Stimulated activated naive CD4-positive, alpha-beta T cell treated with Interleukin-2 at 50 U/mL for 16 hours (primary cell): Measurements from ENCODE around the gene TSKS.

Experiments
- DNase-seq: peaks from one replicate; lab custom pipeline; 2025; lab: John Stamatoyannopoulos, UW

Gene TSKS, protein sequence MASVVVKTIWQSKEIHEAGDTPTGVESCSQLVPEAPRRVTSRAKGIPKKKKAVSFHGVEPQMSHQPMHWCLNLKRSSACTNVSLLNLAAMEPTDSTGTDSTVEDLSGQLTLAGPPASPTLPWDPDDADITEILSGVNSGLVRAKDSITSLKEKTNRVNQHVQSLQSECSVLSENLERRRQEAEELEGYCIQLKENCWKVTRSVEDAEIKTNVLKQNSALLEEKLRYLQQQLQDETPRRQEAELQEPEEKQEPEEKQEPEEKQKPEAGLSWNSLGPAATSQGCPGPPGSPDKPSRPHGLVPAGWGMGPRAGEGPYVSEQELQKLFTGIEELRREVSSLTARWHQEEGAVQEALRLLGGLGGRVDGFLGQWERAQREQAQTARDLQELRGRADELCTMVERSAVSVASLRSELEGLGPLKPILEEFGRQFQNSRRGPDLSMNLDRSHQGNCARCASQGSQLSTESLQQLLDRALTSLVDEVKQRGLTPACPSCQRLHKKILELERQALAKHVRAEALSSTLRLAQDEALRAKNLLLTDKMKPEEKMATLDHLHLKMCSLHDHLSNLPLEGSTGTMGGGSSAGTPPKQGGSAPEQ

DNA sequence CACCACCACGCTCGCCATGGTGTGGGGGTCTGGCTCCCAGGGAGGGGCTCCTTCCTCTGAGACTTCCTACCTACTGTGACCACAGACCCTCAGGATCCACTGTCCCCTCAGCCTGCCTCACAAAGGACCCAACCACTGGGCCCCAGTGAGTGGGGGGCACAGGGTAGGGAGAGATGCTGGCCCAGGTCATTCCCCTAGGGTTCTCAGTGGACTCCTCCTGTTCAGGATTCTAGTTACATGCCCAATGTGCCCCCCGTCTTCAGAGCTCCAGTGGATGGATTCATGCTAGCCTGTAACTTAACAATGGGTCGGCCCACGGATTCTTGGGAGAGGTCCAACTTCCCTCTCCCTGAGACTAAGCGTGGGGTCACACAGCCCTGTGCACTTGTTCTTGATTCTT, at the start of gene TSKS:
TSS of gene TSKS (minus strand) at position 77 of the 400 bp plus-strand sequence. CDS start at position 18, 59 bp downstream.
- no peak for DNase-seq

DNA sequence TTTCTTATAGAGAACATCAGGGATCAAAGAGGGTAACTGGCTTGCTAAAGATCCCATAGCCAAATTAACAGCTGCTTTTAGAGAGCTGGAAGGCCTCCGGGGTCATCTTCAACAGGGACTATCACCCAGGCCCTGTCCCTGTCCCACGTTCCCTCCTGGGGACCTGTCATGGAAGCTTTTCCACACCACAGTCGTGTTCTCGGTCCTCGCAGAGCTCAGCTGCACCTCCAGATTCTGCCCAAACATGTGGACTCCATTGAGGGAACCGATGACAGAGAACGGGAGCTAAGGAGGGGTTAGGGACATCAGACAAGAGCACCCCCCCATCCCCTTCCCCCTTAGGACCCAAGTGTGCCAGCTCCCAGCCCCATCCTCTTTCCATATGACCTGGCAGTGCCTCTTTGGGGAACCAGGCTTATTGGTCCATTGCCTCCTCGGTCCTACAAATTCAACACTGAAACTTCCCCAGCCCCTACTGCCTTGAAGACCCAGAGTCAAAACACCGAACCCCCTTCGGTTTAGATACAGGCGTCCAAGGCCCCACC, 49.4 kb upstream of the TSKS start:
- DNase-seq, result no peak

DNA sequence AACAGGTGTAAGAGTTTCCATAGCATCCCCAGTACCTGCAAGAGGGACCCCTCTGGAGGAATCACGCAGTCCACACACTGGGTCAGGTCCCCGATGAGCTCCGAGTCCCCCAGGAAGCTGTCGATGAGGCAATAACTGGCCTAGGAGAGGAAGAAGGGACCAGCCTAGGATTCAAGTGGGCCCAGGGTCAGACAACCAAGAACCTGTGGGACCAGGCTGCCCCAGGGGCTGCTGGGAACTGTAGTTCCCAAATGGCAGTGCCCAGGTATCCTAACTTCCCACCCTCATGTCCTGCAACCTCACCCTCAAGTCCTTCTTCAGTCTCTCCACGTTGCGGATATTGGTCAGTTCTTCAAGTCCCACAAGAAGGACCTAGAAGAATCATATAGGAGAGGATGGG, 48.2 kb upstream of the TSKS start:
- no peak for DNase-seq

DNA sequence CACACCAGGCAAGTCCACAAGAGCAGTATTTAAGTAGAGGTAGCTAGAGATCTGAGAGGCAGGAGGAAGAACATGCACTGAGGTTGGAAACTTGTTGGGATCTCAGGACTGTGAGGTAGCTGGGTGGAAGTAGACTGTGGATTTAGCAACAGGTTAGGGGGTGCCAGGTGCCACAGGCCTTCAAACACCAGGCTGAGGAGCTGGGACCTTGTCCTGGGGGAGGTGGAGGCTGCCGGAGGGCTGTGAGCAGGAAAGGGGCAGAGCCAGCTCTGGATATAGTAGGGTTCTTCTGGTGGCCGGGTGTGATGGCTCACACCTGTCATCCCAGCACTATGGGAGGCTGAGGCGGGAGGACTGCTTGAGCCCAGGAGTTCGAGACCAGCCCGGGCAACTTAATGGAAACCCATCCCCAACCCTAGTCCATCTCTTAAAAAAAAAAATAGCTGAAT, 46.9 kb upstream of the TSKS start:
- no peak for DNase-seq

DNA sequence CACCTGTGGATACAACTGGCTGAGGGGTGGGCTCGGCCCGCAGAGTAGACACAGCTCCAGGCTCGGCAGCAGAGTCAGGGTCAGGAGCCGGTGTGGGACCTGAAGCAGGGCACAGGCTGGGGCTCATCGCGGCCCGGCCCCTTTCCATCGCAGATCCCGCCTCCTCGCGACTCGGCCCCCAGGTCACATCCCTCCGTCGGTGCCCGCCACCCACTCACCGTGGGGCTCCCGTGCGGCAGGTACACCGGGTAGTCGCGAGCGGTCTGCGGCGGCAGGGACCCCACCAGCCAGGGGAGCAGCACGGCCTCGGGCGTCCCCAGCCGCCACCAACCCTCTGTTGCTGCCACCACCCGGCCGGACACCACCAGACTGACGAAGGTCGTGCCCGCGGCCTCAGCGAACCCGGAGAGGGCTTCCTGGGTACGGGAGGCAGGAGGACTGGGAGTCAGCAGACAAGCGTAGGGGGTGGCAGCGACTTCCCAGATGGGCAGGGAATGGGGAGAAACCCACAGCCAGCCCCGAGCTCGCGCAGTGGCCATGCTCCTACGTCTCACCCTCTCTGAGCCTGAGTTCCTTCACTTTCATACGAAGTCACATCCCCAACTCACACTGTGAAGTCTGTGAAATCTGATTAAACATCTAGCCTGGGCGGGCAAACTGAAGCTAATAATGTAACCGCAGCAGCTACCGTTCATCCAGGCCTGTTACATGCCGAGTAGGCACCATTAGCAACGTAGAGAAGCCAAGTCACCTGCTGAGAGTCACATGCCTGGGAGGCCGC, 46.2 kb upstream of the TSKS start:
- DNase-seq, result peak; percentile 53

DNA sequence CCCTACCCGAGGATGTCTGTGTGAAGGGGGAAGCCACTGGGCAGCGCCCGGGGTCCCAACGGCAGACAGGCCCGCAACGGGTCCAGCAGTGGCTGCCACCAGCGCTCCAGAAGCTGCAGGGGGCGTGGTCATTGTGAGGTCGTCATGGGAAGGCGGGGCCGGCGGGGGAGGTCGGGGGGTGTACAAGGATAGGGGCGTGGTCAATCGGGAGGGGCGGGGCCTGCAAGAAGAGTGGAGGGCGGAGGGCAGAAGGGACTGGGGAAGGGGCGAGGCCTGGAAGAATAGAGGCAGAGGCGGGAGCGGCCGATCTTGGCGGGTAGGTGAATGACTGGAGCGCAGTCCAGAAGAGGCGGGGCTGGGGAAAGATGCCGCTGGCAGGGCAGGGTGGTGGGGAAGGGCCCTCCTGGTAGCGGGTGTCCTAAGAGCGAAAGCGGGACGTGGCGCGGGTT, 45.6 kb upstream of the TSKS start:
- peak; percentile 82 for DNase-seq

DNA sequence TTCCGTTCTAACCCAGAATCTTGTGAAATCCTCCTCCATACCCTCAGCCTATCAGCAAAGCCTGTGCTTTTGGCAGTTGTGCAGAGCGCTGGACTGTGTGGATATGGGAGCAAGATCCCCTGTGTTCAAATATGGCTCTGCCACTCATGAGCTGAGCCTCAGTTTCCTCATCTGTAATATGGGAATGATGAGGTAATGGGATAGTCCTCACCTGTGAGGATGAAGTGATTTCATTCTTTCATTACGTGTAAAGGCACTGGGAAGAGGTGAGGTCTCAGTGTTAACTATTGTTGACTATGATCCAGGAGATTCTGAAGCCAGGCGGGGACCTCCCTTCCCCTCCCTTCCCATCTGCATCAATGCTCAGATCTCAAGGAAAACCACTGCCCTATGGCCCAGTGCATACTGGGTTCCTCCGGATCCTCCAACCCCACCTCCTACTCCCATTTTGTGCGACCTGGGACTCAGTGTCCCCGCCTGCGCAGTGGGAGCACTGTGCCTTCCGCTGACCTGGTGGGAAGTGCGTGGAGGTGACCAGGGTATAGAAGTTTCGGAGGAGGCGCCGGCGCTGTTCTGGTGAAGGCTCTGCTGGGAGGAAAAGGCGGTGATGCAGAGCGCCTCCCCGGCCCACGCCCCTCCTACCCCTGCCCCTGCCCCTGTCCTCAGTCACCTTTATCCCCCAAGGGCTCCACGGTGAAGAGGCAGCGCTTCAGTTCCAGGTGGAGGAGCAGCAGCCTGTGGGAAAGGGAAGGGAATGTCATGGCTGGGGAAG, 45.0 kb upstream of the TSKS start:
- no peak for DNase-seq

DNA sequence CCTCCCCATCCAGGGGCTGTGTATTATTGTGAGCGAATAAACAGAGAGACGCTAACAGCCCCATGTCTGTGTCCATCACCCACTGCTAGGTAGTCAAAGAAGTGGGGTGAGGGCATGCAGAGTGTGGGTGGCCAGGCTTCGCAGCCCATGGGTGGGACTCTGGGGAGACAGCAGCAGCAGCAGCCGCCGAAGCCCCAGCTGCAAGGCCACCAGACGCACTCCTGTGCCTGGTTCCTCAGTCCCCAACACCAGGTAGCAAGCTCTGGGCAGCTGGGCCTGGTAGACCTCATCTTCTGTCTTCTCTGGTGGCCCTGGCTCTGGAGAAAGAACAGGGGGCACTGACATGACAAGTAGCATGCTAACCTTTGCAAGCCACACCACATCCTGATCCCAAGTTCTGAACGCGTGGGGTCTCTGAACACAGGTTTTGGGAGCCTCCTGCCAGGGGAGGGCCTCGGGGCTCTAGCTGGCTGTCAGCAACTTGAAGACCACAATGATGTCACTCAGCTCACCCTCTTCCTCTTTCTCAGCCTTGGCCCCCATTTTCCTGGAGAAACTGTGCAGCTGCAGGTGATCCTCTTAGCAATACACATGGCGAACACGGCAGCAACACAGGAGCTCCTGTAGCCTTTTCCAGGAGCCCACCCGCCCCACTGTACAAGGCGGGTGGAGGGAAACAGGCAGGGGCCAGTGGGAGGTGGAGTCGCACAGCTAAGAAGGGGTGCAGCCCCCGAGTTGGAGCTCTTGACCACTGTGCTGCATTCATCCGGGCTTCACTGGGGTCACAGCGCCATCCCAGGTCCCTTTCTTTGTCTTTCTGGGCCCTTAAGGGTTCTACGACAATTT, 44.2 kb upstream of the TSKS start:
- no peak for DNase-seq

DNA sequence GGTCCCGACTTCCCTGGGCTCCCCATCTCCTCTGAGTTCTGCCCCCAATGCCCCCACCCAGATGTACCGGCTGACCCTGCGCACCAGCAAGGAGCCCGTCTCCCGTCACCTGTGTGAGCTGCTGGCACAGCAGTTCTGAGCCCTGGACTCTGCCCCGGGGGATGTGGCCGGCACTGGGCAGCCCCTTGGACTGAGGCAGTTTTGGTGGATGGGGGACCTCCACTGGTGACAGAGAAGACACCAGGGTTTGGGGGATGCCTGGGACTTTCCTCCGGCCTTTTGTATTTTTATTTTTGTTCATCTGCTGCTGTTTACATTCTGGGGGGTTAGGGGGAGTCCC, 43.5 kb upstream of the TSKS start:
- DNase-seq, result no peak

DNA sequence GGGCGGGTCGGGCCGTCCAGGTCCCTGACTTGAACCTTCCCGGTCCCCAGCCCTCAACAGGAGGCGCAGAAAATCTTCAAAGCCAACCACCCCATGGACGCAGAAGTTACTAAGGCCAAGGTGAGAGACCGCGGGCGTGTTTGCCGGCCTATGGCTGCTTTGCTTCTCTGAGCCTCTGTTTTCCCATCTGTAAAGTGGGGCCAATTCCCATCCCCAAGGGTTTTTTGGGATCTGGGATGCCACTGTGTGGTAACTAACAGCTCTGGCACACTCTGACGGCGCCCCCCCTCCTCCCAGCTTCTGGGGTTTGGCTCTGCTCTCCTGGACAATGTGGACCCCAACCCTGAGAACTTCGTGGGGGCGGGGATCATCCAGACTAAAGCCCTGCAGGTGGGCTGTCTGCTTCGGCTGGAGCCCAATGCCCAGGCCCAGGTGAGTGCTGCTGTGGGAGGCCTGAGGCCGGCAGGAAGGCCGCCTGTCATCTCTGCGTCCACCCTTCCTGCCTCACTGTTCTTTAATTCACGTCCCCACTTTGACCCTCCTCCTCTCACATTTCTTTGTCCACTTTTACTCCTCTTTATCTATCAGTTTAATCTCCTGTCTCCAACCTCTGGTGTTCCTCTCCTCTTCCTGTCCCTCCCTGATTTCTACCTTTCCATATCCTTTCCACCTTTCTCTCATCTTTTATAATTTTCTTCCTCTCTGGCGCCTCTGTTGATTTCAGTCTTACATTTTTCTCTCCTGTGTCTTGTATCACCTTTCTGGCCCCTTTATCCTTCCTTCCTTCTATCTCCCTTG, 42.9 kb upstream of the TSKS start:
- no peak for DNase-seq

DNA sequence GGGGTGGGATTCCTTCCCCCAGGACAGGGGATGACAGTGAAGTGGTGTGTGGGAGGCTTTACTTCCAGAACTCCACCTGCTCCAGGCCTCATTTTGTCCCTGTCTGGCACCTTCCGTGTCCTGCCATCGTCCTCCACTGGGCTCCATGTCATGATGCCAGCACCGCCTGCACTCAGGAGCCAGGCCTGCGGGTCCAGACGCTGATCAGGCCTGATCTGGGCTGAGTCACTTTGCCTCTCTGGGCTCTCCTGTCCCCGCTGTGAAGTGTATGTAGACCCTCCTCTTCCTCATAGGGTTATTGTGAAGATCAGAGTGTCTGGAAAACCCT, 40.4 kb upstream of the TSKS start:
- DNase-seq, result no peak

DNA sequence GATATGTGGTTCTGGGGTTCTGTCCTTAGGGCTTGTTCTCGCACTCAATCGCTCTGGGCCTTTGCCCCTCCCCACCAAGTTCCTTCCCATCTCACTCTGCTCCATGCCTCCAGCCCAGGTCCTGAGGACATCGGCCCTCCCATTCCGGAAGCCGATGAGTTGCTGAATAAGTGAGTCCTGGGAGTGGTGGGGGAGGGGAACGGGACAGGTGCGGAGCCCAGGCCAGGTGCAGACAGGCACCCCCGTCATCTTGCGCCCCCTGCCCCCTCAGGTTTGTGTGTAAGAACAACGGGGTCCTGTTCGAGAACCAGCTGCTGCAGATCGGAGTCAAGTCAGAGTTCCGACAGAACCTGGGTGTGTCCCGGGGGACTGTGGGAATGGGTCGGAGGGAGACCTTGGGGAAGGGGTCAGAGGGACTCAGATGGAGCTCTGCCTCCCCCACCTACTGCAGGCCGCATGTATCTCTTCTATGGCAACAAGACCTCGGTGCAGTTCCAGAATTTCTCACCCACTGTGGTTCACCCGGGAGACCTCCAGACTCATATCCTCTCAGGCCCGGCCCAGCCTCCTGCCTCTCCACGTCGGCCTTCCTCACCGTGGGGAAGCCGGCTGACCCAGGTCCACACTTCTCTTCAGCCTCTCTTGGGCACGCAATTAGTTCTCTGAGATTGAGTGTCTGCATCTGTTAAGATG, 39.9 kb upstream of the TSKS start:
- DNase-seq, result no peak

DNA sequence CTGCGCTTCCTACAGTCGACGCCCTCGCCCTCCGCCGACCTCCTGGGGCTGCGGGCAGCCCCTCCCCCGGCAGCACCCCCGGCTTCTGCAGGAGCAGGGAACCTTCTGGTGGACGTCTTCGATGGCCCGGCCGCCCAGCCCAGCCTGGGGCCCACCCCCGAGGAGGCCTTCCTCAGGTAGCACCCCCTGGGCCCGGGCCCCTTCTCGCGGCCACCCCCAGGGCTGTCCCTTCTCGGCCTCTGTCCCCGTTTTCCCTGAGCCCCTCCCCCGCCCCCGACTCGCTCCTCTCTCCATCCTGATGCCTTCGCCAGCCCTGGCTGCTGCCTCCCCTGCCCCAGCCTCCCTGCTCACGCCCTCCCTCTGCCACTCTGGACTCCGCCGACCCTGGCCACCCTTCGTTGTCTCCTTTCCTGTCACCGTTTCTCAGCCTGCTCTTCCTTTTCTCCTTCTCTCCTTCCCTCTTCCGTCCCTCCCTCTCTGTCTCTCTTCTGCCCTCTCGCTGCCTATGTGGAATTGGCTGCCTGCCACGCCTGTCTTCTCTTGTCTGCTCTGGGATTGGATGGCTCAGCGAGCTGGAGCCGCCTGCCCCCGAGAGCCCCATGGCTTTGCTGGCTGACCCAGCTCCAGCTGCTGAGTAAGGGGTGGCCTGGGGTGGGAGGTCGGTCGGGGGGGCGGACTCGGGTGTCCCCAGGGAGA, 39.0 kb upstream of the TSKS start:
- DNase-seq, result no peak

DNA sequence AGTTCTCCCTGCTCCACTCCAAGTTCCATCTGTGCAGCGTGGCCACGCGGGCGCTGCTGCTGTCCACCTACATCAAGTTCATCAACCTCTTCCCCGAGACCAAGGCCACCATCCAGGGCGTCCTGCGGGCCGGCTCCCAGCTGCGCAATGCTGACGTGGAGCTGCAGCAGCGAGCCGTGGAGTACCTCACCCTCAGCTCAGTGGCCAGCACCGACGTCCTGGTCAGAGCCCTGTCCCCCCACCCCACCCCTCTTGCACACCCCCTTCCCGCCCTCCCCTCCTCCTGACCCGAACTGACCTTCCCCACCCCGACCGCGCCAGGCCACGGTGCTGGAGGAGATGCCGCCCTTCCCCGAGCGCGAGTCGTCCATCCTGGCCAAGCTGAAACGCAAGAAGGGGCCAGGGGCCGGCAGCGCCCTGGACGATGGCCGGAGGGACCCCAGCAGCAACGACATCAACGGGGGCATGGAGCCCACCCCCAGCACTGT, 38.3 kb upstream of the TSKS start:
- DNase-seq, result no peak

DNA sequence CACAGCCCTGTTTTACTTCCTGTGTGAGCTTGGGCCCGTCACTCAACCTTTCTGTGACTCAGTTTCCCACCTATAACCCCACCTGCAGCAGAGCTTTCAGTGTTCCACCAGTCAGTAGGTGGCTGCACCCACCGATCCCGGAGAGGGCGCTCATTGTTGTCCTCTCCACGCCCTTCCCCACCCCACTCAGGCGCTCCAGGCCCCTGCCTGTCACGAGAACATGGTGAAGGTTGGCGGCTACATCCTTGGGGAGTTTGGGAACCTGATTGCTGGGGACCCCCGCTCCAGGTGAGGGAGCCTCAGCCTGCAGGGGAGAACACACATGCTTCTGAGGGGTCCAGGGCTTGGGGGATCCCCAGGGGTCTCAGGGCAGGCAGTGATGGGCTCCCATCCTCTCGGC, 37.7 kb upstream of the TSKS start:
- DNase-seq, result no peak

DNA sequence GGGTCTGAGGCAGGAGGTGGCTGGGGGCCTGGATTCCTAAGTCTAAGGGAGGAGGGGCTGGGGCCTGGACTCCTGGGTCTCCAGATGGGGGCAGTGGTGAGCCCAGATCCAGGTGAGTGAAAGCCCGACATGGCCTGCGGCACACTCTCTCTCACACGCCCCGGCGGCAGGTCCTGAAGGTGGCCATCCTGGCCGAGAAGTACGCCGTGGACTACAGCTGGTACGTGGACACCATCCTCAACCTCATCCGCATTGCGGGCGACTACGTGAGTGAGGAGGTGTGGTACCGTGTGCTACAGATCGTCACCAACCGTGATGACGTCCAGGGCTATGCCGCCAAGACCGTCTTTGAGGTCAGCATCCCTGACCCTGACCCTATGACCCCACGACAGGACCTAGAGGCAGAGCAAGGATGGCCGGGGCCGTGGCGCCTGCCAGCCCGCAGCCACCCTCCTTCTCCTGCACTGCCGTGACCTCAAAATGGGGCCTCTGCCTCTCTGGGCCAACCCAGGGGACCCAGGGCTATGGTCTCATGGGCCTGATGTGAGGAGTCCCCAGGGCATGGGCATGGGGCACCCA, 36.8 kb upstream of the TSKS start:
- DNase-seq, result no peak

DNA sequence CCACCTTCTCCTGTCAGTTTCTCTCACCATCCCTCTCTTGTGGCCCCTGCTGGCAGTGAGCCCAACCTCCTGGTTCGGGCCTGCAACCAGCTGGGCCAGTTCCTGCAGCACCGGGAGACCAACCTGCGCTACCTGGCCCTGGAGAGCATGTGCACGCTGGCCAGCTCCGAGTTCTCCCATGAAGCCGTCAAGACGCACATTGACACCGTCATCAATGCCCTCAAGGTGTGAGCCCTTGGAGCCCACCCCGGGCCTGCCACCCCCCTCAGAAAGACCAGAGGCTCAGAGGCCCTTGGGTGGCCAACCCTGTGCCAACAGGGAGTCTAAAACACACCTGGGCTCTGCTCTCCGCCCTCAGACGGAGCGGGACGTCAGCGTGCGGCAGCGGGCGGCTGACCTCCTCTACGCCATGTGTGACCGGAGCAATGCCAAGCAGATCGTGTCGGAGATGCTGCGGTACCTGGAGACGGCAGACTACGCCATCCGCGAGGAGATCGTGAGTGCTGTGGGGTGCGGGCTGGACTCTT, 36.2 kb upstream of the TSKS start:
- no peak for DNase-seq

DNA sequence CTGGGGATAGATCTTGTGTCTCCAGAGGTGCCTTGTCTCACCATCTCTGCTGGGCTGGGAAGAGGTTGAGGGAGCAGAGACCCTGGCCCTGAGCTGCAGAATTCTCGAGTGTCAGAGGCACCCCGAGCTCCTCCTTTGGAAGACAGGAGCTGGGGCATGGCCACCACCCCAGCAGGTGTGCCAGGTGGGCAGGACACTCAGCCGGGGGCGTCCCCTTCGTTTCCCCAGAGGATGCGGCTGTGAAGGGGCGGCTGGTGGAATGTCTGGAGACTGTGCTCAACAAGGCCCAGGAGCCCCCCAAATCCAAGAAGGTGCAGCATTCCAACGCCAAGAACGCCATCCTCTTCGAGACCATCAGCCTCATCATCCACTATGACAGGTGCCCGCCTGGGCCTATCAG, 35.5 kb upstream of the TSKS start:
- no peak for DNase-seq
